GM19467 (cell line): ENCODE results near the gene ALDH3A1.

Source experiments
- ATAC-seq: cut with Tn5 transposase; IDR thresholded peaks from one replicate; pipeline ENCODE4 v1.9.1; 2021; ENCODE audit warnings: mild to moderate bottlenecking, moderate library complexity; ENCODE audit not compliant: unreplicated experiment

ALDH3A1 gene

GRCh38 chr17:19705771-19706770, 42.0 kb downstream of the ALDH3A1 start:
- no peak for ATAC-seq

- ATAC-seq, result no peak
Measured at GRCh38 chr17:19705201-19705600, 42.9 kb downstream of the ALDH3A1 start.

GRCh38 chr17:19703828-19704613, 44.1 kb downstream of the ALDH3A1 start:
- ATAC-seq, result no peak

GRCh38 chr17:19703106-19703827, 44.8 kb downstream of the ALDH3A1 start:
- ATAC-seq, result no peak

- no peak for ATAC-seq
Measured at GRCh38 chr17:19702217-19702641, 45.9 kb downstream of the ALDH3A1 start.
